B cell (primary cell): ENCODE data around the gene TBRG1. TPM values are rescaled to one million over a fixed set of nuclear protein-coding genes. Genes with fewer than 3 reads are reported as not detected.

Experiments used
- ATAC-seq: fragments of 200-7000 bp; cut with Tn5 transposase; one replicate; pipeline ENCODE4 v1.10.0; 2021; ENCODE audit warnings: low read depth, mild to moderate bottlenecking, moderate number of reproducible peaks, moderate library complexity
- CTCF ChIA-PET: fragments of 350-600 bp; sonication (Branson Sonifier 250); formaldehyde crosslinking; loops from one replicate; lab custom pipeline; 2021; ENCODE audit warnings: antibody characterized with exemption, inconsistent platforms; lab: Charles Lee
- POLR2A ChIA-PET: fragments of 350-600 bp; sonication (Branson Sonifier 250); formaldehyde crosslinking; loops from one replicate; lab custom pipeline; 2021; ENCODE audit warnings: antibody characterized with exemption; lab: Charles Lee
- DNase-seq: peaks from one replicate; pipeline ENCODE4 v3.0.0; 2013
- H2AFZ ChIP-seq: 2 replicates; pipeline ENCODE4 v1.6.1; 2012; ENCODE audit warnings: mild to moderate bottlenecking, low read depth, low read length; ENCODE audit not compliant: insufficient read depth, poor library complexity, severe bottlenecking
- H3K27ac ChIP-seq, 2 donors: 1 replicate in 1 of 2; 2 replicates in 1 of 2; pipeline ENCODE4 v1.5.1; 2012 to 2013; ENCODE audit warnings: low read length in 2 of 2, mild to moderate bottlenecking in 2 of 2, moderate library complexity in 1 of 2
- H3K27me3 ChIP-seq, 4 experiments: fragments of 200-600 bp in 1 of 4; sonication (generic) in 1 of 4; replicated peaks in 1 of 4; 1 replicate in 2 of 4; 2 replicates in 2 of 4; pipeline versions ENCODE4 v1.6.1 to v1.7.0; 2013 to 2016; ENCODE audit warnings: low read length in 3 of 4, mild to moderate bottlenecking in 2 of 4, mixed read lengths in 1 of 4, moderate library complexity in 1 of 4; ENCODE audit not compliant: insufficient read depth in 4 of 4, control insufficient read depth in 3 of 4; ENCODE audit errors: control extremely low read depth in 1 of 4
- H3K36me3 ChIP-seq, 2 experiments: replicated peaks in 1 of 2; 1 replicate in 1 of 2; 2 replicates in 1 of 2; pipeline versions ENCODE4 v1.6.1 to v1.7.1; 2013; ENCODE audit warnings: low read length in 1 of 2; ENCODE audit not compliant: insufficient read depth in 2 of 2, control insufficient read depth in 1 of 2; ENCODE audit errors: control extremely low read depth in 1 of 2, extremely low read depth in 1 of 2
- H3K4me1 ChIP-seq, 2 donors: fragments of 200-600 bp in 1 of 2; sonication (generic) in 1 of 2; 1 replicate in 1 of 2; 2 replicates in 1 of 2; pipeline versions ENCODE4 v1.5.1 to v1.6.1; 2013 to 2017; ENCODE audit warnings: low read length in 2 of 2; ENCODE audit not compliant: control insufficient read depth in 2 of 2, insufficient read depth in 2 of 2
- H3K4me2 ChIP-seq: replicated peaks from 2 replicates; pipeline ENCODE3; 2012; ENCODE audit warnings: mild to moderate bottlenecking, low read depth, low read length; ENCODE audit not compliant: poor library complexity, severe bottlenecking
- H3K4me3 ChIP-seq, 5 experiments: fragments of 200-600 bp in 1 of 5; sonication (generic) in 1 of 5; 1 replicate in 3 of 5; 2 replicates in 2 of 5; pipeline versions ENCODE4 v1.5.1 to v1.7.0; 2011 to 2016; ENCODE audit warnings: low read length in 4 of 5, mild to moderate bottlenecking in 4 of 5, low read depth in 2 of 5, control low read depth in 1 of 5, moderate library complexity in 1 of 5; ENCODE audit not compliant: insufficient read depth in 1 of 5; ENCODE audit errors: control extremely low read depth in 1 of 5, extremely low read depth in 1 of 5
- H3K79me2 ChIP-seq: fragments of 200-600 bp; sonication (generic); one replicate; pipeline ENCODE4 v1.6.0; 2016; ENCODE audit warnings: low read length; ENCODE audit not compliant: control insufficient read depth, insufficient read depth
- H3K9ac ChIP-seq: fragments of 200-600 bp; sonication (generic); 2 replicates; pipeline ENCODE4 v1.6.1; 2017; ENCODE audit warnings: mild to moderate bottlenecking, low read length, moderate library complexity
- H3K9me3 ChIP-seq, 3 donors: one replicate each; pipeline versions ENCODE4 v1.6.1 to v1.7.1; 2013; ENCODE audit warnings: low read length in 2 of 3; ENCODE audit not compliant: control insufficient read depth in 2 of 3, insufficient read depth in 1 of 3; ENCODE audit errors: control extremely low read depth in 1 of 3
- H4K20me1 ChIP-seq: 2 replicates; pipeline ENCODE4 v1.6.0; 2012; ENCODE audit warnings: mild to moderate bottlenecking, low read length; ENCODE audit not compliant: insufficient read depth, control insufficient read depth, poor library complexity, severe bottlenecking
- H3K27ac Mint-ChIP-seq: one replicate; pipeline ENCODE4 v1.8.0; 2021; ENCODE audit warnings: mixed read lengths
- H3K27me3 Mint-ChIP-seq: one replicate; pipeline ENCODE4 v1.8.0; 2021; ENCODE audit warnings: mixed read lengths
- H3K4me1 Mint-ChIP-seq: one replicate; pipeline ENCODE4 v1.8.0; 2021; ENCODE audit warnings: mixed read lengths
- H3K4me3 Mint-ChIP-seq: one replicate; pipeline ENCODE4 v1.8.0; 2021; ENCODE audit warnings: mixed read lengths
- H3K9me3 Mint-ChIP-seq: one replicate; pipeline ENCODE4 v1.8.0; 2022; ENCODE audit warnings: mixed read lengths; ENCODE audit not compliant: insufficient read depth
- CTCF ChIP-seq: fragments of 200-600 bp; IDR thresholded peaks from one replicate; pipeline ENCODE4 v1.8.0; 2022; ENCODE audit warnings: antibody characterized with exemption, mild to moderate bottlenecking
- EZH2 ChIP-seq: IDR thresholded peaks from 2 replicates; pipeline ENCODE4 v1.6.1; 2012; ENCODE audit warnings: borderline replicate concordance, low read depth, mild to moderate bottlenecking, moderate library complexity, low read length; ENCODE audit not compliant: insufficient read depth, poor library complexity, severe bottlenecking
- WGBS: methylation state at CpG from one replicate; pipeline ENCODE4 v1.1.5; 2013; ENCODE audit warnings: missing lambda C conversion rate; ENCODE audit not compliant: insufficient coverage; 5-methylcytosine and 5-hydroxymethylcytosine counted together
- intact Hi-C: fragments of 100-400 bp; cut with micrococcal nuclease; formaldehyde crosslinking; loops from one replicate; pipeline ENCODE4 v1.10.0; 2022
- polyA plus RNA-seq: library from polyadenylated mRNA; depleted of rRNA; stranded (reverse); fragments of >200 nt; gene quantifications from 2 replicates; pipeline ENCODE4 v1.2.3, GENCODE V29; 2012
- total RNA-seq, 2 donors: library from RNA; stranded (reverse); fragments of 120-200 nt in 1 of 2; gene quantifications; 1 replicate in 1 of 2; 2 replicates in 1 of 2; pipeline versions ENCODE4 v1.2.3 to v1.2.4, GENCODE V29; 2013 to 2022

TBRG1 gene
- total and polyA plus RNA-seq, 2 donors (not counting 1 experiment from before 2014, with no cell fraction given): 68.2 to 71.5 TPM

- no peaks in the 10 kb centered on the region for H3K4me1 ChIP-seq
- CTCF ChIA-PET: interaction anchor here (0.8 kb wide), 1 partner anchor 9 kb away, joined by 4 read pairs; no protein-coding TSS in a partner anchor
- Mint-ChIP-seq H3K4me1 (no peaks in the 10 kb centered on the region), H3K27me3 (no peaks in the 10 kb centered on the region), H3K4me3 (no peak overlapping the region), H3K27ac (no peak overlapping the region), H3K9me3 (no peaks in the 10 kb centered on the region)
- H3K27ac ChIP-seq: no peak overlapping the region
- WGBS: 100% methylated on average over 1 of the region's 1 CpG
- no peak overlapping the region for H3K4me2 ChIP-seq
- no peaks in the 10 kb centered on the region for H3K27me3 ChIP-seq
- no peak overlapping the region for H3K4me3 ChIP-seq
- intact Hi-C loops: no loop called here
- POLR2A ChIA-PET: no interaction called here
- H2AFZ ChIP-seq: no peak overlapping the region
- no peaks in the 10 kb centered on the region for H4K20me1 ChIP-seq
- H3K9me3 ChIP-seq: no peaks in the 10 kb centered on the region
- ATAC-seq (no peak), DNase-seq (no peak)
- no peak for TF ChIP-seq EZH2
- no peak for TF ChIP-seq CTCF
- peaks cover 0 to 20% of the 10 kb centered on the region in 2 experiments for H3K36me3 ChIP-seq
- no peak overlapping the region for H3K9ac ChIP-seq
- no peaks in the 10 kb centered on the region for H3K79me2 ChIP-seq
These were observed 16.5 kb downstream of the TBRG1 start for GRCh38 chr11:124639186-124639585.

GRCh38 chr11:124640666-124641065, 18.0 kb downstream of the TBRG1 start:
- no peak overlapping the region for H3K27ac Mint-ChIP-seq
- WGBS: 100% methylated on average over 1 of the region's 5 CpGs

More at GRCh38 chr11:124640666-124641065, 18.0 kb downstream of the TBRG1 start:
- peaks cover 6 to 8% of the 10 kb centered on the region in 2 donors for H3K4me1 ChIP-seq
- no peak overlapping the region for H3K4me2 ChIP-seq
- Mint-ChIP-seq H3K9me3 (no peaks in the 10 kb centered on the region), H3K4me1 (peaks cover 7% of the 10 kb centered on the region), H3K27me3 (no peaks in the 10 kb centered on the region), H3K4me3 (no peak overlapping the region)
- peaks cover 0 to 11% of the 10 kb centered on the region in 2 experiments for H3K36me3 ChIP-seq
- POLR2A ChIA-PET: interaction anchor here (0.6 kb wide), 1 partner anchor 11 kb away, joined by 3 read pairs; no protein-coding TSS in a partner anchor
- H3K79me2 ChIP-seq: no peaks in the 10 kb centered on the region
- no peak overlapping the region for H3K4me3 ChIP-seq
- CTCF ChIA-PET: interaction anchor here (0.6 to 5.9 kb wide), 4 partner anchors 28 to 198 kb away, joined by 3 to 61 read pairs (median 3); no protein-coding TSS in a partner anchor
- DNase-seq (no peak), ATAC-seq (no peak)
- H2AFZ ChIP-seq: no peak overlapping the region
- no peak overlapping the region for H3K27ac ChIP-seq
- intact Hi-C loops: loop anchor here (10.0 kb wide), 1 partner anchor 1234 kb away; no protein-coding TSS in a partner anchor
- H3K9ac ChIP-seq: no peak overlapping the region
- H3K9me3 ChIP-seq: no peaks in the 10 kb centered on the region
- H3K27me3 ChIP-seq: no peaks in the 10 kb centered on the region
- TF ChIP-seq EZH2: no peak
- TF ChIP-seq CTCF: no peak
- no peaks in the 10 kb centered on the region for H4K20me1 ChIP-seq
